Measurements from ENCODE around the gene TTC12. TPM values are rescaled to one million over a fixed set of nuclear protein-coding genes. Genes with fewer than 3 reads are reported as not detected.

Gene TTC12
- total and polyA plus RNA-seq, 2 donors (not counting 3 experiments of a cell fraction or from before 2014, with no cell fraction given), result 2.2 to 2.9 TPM

GRCh38 chr11:113341388-113342165 is 27.2 kb downstream of the TTC12 start:
- H3K9me3 ChIP-seq (replicated peaks; ENCODE audit: control insufficient read depth, insufficient read depth, low read length), result no peaks in the 10 kb centered on the region
- TF ChIP-seq MYC (IDR thresholded peaks at IDR 0.05; ENCODE audit: low read depth, low read length) (no peak), POLR2A (IDR thresholded peaks at IDR 0.05; ENCODE audit: low read depth, low read length) (no peak), JUN (IDR thresholded peaks at IDR 0.05; ENCODE audit: borderline replicate concordance, insufficient read depth, insufficient read length, low read depth) (no peak), GATA2 (IDR thresholded peaks at IDR 0.05; ENCODE audit: insufficient read depth, insufficient read length, low read depth, low read length) (no peak), FOS (IDR thresholded peaks at IDR 0.05; ENCODE audit: borderline replicate concordance, insufficient read depth, low read length) (no peak), POLR2AphosphoS5 (IDR thresholded peaks at IDR 0.05; ENCODE audit: insufficient read depth, low read depth, low read length) (no peak)
- H3K27ac ChIP-seq (ENCODE audit: insufficient read depth, low read depth, low read length), result no peak overlapping the region
- no peaks in the 10 kb centered on the region for H3K79me2 ChIP-seq (ENCODE audit: control insufficient read depth, insufficient read depth, low read length)
- H3K4me3 ChIP-seq (replicated peaks in 1 of 3; ENCODE audit: insufficient read depth in 1 of 3, low read depth in 1 of 3, low read length in 3 of 3), result no peak overlapping the region
- no peaks in the 10 kb centered on the region for H3K27me3 ChIP-seq (ENCODE audit: control insufficient read depth in 2 of 2, insufficient read depth in 2 of 2, low read length in 2 of 2)
- no peaks in the 10 kb centered on the region for H4K20me1 ChIP-seq (replicated peaks; ENCODE audit: control insufficient read depth, extremely low read depth, insufficient read depth, low read length)
- H3K9me1 ChIP-seq (replicated peaks; ENCODE audit: control insufficient read depth, extremely low read depth, insufficient read depth, low read length), result no peaks in the 10 kb centered on the region
- BruUV-seq (replicated peaks), result no TSS peak
- no peaks in the 10 kb centered on the region for H3K36me3 ChIP-seq (ENCODE audit: control insufficient read depth in 2 of 2, extremely low read depth in 1 of 2, insufficient read depth in 2 of 2, low read length in 2 of 2)
- ChIA-PET POLR2A (no interaction called here), CTCF (interaction anchor here (1.2 to 1.8 kb wide), 2 partner anchors 9 to 20 kb away, joined by 3 to 6 read pairs; no protein-coding TSS in a partner anchor)
- no peak overlapping the region for H3K4me2 ChIP-seq (ENCODE audit: insufficient read depth, low read length)
- intact Hi-C loops (cut with micrococcal nuclease) (no loop called here), dilution Hi-C loops (cut with MboI; ENCODE audit: extremely low pct_ligation_motif_present, low sequenced_read_pairs) (no loop called here)
- H3K9ac ChIP-seq (replicated peaks; ENCODE audit: extremely low read depth, insufficient read depth, low read length), result no peak overlapping the region
- FAIRE-seq, result no peak
- no peaks in the 10 kb centered on the region for H3K4me1 ChIP-seq (ENCODE audit: control insufficient read depth, extremely low read depth, insufficient read depth, low read length)
- no peak overlapping the region for H2AFZ ChIP-seq (ENCODE audit: low read depth, low read length)
- no peak for DNase-seq (ENCODE audit: low read depth, low spot score)

- no peak for DNase-seq (ENCODE audit: low read depth, low spot score)
- H3K36me3 ChIP-seq (ENCODE audit: control insufficient read depth in 2 of 2, extremely low read depth in 1 of 2, insufficient read depth in 2 of 2, low read length in 2 of 2), result no peaks in the 10 kb centered on the region
- H3K4me1 ChIP-seq (ENCODE audit: control insufficient read depth, extremely low read depth, insufficient read depth, low read length), result no peaks in the 10 kb centered on the region
- no peak overlapping the region for H3K4me3 ChIP-seq (replicated peaks in 1 of 3; ENCODE audit: insufficient read depth in 1 of 3, low read depth in 1 of 3, low read length in 3 of 3)
- ChIA-PET POLR2A (no interaction called here), CTCF (interaction anchor here (0.6 kb wide), 1 partner anchor 23 kb away, joined by 3 read pairs; no protein-coding TSS in a partner anchor)
- H4K20me1 ChIP-seq (replicated peaks; ENCODE audit: control insufficient read depth, extremely low read depth, insufficient read depth, low read length), result no peaks in the 10 kb centered on the region
- TF ChIP-seq EZH2 (IDR thresholded peaks at IDR 0.05; ENCODE audit: borderline replicate concordance, low read depth, low read length, severe bottlenecking) (no peak), MAX (IDR thresholded peaks at IDR 0.05; ENCODE audit: insufficient read depth, insufficient read length) (no peak), CTCF (IDR thresholded peaks at IDR 0.05; ENCODE audit: extremely low read depth in 1 of 2, insufficient read depth in 1 of 2, low read depth in 1 of 2, low read length in 2 of 2) (no peak), POLR2AphosphoS5 (IDR thresholded peaks at IDR 0.05; ENCODE audit: insufficient read depth, low read depth, low read length) (no peak), GATA2 (IDR thresholded peaks at IDR 0.05; ENCODE audit: insufficient read depth, insufficient read length, low read depth, low read length) (no peak), JUN (IDR thresholded peaks at IDR 0.05; ENCODE audit: borderline replicate concordance, insufficient read depth, insufficient read length, low read depth) (no peak), POLR2A (IDR thresholded peaks at IDR 0.05; ENCODE audit: low read depth, low read length) (no peak), MYC (IDR thresholded peaks at IDR 0.05; ENCODE audit: low read depth, low read length) (no peak), FOS (IDR thresholded peaks at IDR 0.05; ENCODE audit: borderline replicate concordance, insufficient read depth, low read length) (no peak)
- H3K27ac ChIP-seq (ENCODE audit: insufficient read depth, low read depth, low read length), result no peak overlapping the region
- no peak overlapping the region for H2AFZ ChIP-seq (ENCODE audit: low read depth, low read length)
- no peak overlapping the region for H3K9ac ChIP-seq (replicated peaks; ENCODE audit: extremely low read depth, insufficient read depth, low read length)
- H3K9me3 ChIP-seq (replicated peaks; ENCODE audit: control insufficient read depth, insufficient read depth, low read length), result no peaks in the 10 kb centered on the region
- BruUV-seq (replicated peaks), result no TSS peak
- no peaks in the 10 kb centered on the region for H3K27me3 ChIP-seq (ENCODE audit: control insufficient read depth in 2 of 2, insufficient read depth in 2 of 2, low read length in 2 of 2)
- FAIRE-seq, result no peak
- intact Hi-C loops (cut with micrococcal nuclease) (no loop called here), dilution Hi-C loops (cut with MboI; ENCODE audit: extremely low pct_ligation_motif_present, low sequenced_read_pairs) (no loop called here)
- H3K79me2 ChIP-seq (ENCODE audit: control insufficient read depth, insufficient read depth, low read length), result no peaks in the 10 kb centered on the region
- no peak overlapping the region for H3K4me2 ChIP-seq (ENCODE audit: insufficient read depth, low read length)
- H3K9me1 ChIP-seq (replicated peaks; ENCODE audit: control insufficient read depth, extremely low read depth, insufficient read depth, low read length), result no peaks in the 10 kb centered on the region
Observed at GRCh38 chr11:113345978-113346377, 31.6 kb downstream of the TTC12 start.
